ENCODE data around the gene AK1.

GRCh38 chr9:127844821-127845359 lies 32.6 kb downstream of the AK1 start:
- TF ChIP-seq RFX5 (IDR thresholded peaks at IDR 0.05; ENCODE audit: low read length) (no peak), MXI1 (IDR thresholded peaks at IDR 0.05; ENCODE audit: low read depth, low read length) (no peak), NFIC (IDR thresholded peaks at IDR 0.05; ENCODE audit: borderline replicate concordance) (no peak), EP300 (IDR thresholded peaks at IDR 0.05; ENCODE audit: borderline replicate concordance in 1 of 2, low read depth in 1 of 2, low read length in 1 of 2) (no peak), SIN3A (IDR thresholded peaks at IDR 0.05; ENCODE audit: borderline replicate concordance, low read depth, low read length) (no peak), REST (IDR thresholded peaks at IDR 0.05; ENCODE audit: low read depth, low read length) (no peak), GATA2 (CRISPR knock-in tag; IDR thresholded peaks at IDR 0.05) (no peak), POLR2AphosphoS5 (IDR thresholded peaks at IDR 0.05; ENCODE audit: low read depth, low read length) (no peak), CTCF (IDR thresholded peaks at IDR 0.05) (no peak)
